A549 (cell line): ENCODE results near the gene MGAT5B.

Source experiments
- CHD2 ChIP-seq: fragments of 150-350 bp; IDR thresholded peaks from 2 replicates; pipeline ENCODE4 v1.6.1; 2014; ENCODE audit warnings: low read length; ENCODE audit not compliant: partially characterized antibody
- EP300 ChIP-seq, 2 experiments: fragments of >200 bp; sonication (Bioruptor Twin); formaldehyde crosslinking; IDR thresholded peaks; 2 replicates in 1 of 2; 3 replicates in 1 of 2; pipeline ENCODE4 v1.6.1; 2016 to 2017
- ESRRA ChIP-seq: fragments of 150-350 bp; IDR thresholded peaks from 2 replicates; pipeline ENCODE4 v1.6.1; 2014; ENCODE audit warnings: mild to moderate bottlenecking, low read length, borderline replicate concordance
- JUNB ChIP-seq: fragments of >200 bp; sonication (Bioruptor Twin); formaldehyde crosslinking; IDR thresholded peaks from 2 replicates; pipeline ENCODE4 v1.6.1; 2016
- KDM5A ChIP-seq: fragments of 200-600 bp; sonication (generic); IDR thresholded peaks from 2 replicates; pipeline ENCODE4 v1.6.1; 2016; ENCODE audit warnings: antibody characterized with exemption, mild to moderate bottlenecking
- POLR2A ChIP-seq: IDR thresholded peaks from 2 replicates; pipeline ENCODE4 v1.6.1; 2012; ENCODE audit warnings: mild to moderate bottlenecking, low read length
- TF ChIP-seq, protein P1 (sequence below): fragments of >200 bp; sonication (Bioruptor Twin); formaldehyde crosslinking; IDR thresholded peaks from 3 replicates; pipeline ENCODE4 v1.5.1; 2016
- TF ChIP-seq, protein P2 (sequence below): fragments of 250-450 bp; sonication (Bioruptor Pico); IDR thresholded peaks from 2 replicates; pipeline ENCODE4 v1.5.0; 2020; ENCODE audit warnings: low read depth, mild to moderate bottlenecking, moderate library complexity
- TF ChIP-seq, protein P3 (sequence below): IDR thresholded peaks from 2 replicates; pipeline ENCODE4 v1.6.1; 2012

DNA sequence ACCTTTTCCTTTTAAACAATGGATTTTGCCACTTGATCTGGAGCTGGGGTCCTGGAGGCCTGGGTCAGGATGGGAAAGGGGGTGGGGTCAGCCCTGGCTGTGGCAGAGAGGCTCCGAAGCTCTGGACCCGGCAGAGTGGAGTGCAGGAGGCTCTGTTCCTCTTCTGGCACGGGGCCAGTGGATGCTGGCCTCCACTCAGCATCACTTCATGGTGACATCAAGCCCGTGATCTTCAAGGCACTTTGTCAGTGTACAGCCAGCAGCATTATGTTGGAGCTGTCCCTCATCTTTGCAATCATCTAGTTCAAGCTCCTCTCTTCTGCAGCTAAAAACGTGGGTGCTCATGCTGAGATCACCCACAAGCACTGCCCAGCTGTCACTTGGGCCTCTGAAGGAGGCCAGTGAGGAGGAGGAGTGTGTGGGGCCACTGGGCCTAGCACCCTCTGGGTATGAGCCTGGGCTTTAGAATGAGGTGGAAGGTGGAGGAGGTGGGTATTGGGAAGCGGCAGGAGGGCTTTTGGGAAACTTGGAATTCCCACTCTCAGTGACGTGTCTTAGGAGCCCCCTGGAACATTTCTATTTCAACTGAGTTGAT, 45.9 kb upstream of the MGAT5B start:
- TF ChIP-seq, protein P1, sequence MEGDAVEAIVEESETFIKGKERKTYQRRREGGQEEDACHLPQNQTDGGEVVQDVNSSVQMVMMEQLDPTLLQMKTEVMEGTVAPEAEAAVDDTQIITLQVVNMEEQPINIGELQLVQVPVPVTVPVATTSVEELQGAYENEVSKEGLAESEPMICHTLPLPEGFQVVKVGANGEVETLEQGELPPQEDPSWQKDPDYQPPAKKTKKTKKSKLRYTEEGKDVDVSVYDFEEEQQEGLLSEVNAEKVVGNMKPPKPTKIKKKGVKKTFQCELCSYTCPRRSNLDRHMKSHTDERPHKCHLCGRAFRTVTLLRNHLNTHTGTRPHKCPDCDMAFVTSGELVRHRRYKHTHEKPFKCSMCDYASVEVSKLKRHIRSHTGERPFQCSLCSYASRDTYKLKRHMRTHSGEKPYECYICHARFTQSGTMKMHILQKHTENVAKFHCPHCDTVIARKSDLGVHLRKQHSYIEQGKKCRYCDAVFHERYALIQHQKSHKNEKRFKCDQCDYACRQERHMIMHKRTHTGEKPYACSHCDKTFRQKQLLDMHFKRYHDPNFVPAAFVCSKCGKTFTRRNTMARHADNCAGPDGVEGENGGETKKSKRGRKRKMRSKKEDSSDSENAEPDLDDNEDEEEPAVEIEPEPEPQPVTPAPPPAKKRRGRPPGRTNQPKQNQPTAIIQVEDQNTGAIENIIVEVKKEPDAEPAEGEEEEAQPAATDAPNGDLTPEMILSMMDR: no peak
- TF ChIP-seq CHD2: no peak
- TF ChIP-seq ESRRA: no peak
- no peak for TF ChIP-seq POLR2A
- TF ChIP-seq, protein P2, sequence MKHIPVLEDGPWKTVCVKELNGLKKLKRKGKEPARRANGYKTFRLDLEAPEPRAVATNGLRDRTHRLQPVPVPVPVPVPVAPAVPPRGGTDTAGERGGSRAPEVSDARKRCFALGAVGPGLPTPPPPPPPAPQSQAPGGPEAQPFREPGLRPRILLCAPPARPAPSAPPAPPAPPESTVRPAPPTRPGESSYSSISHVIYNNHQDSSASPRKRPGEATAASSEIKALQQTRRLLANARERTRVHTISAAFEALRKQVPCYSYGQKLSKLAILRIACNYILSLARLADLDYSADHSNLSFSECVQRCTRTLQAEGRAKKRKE (CRISPR knock-in tag): no peak
- no peak for TF ChIP-seq JUNB
- no peak for TF ChIP-seq EP300 (IDR thresholded peaks at IDR 0.05)
- TF ChIP-seq, protein P3, sequence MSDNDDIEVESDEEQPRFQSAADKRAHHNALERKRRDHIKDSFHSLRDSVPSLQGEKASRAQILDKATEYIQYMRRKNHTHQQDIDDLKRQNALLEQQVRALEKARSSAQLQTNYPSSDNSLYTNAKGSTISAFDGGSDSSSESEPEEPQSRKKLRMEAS: no peak
- TF ChIP-seq KDM5A: no peak
